WERI-Rb-1 (cell line): ENCODE results near the gene FBXW11.

ENCODE experiments used
- DNase-seq: peaks from one replicate; pipeline ENCODE4 v3.0.0-alpha.2; 2020
- H3K27ac ChIP-seq: fragments of 250-450 bp; sonication (Bioruptor Pico); 2 replicates; pipeline ENCODE4 v1.5.1; 2020; ENCODE audit warnings: mild to moderate bottlenecking, moderate library complexity
- H3K27me3 ChIP-seq: fragments of 250-450 bp; sonication (Bioruptor Pico); 2 replicates; pipeline ENCODE4 v1.5.1; 2021; ENCODE audit warnings: mild to moderate bottlenecking, low read depth, moderate library complexity; ENCODE audit not compliant: insufficient read depth, severe bottlenecking
- H3K36me3 ChIP-seq: fragments of 250-450 bp; sonication (Bioruptor Pico); 2 replicates; pipeline ENCODE4 v1.5.1; 2020; ENCODE audit warnings: mild to moderate bottlenecking, moderate library complexity
- H3K4me3 ChIP-seq: 2 replicates; pipeline ENCODE4 v1.5.1; 2011; ENCODE audit warnings: low read depth, mild to moderate bottlenecking, control low read depth, low read length
- H3K9me3 ChIP-seq: fragments of 250-450 bp; sonication (Bioruptor Pico); 2 replicates; pipeline ENCODE4 v1.5.1; 2021; ENCODE audit warnings: mild to moderate bottlenecking, moderate library complexity; ENCODE audit not compliant: severe bottlenecking
- TF ChIP-seq, protein P1 (sequence below): IDR thresholded peaks from 2 replicates; pipeline ENCODE4 v1.5.1; 2011; ENCODE audit warnings: low read depth, mild to moderate bottlenecking, control low read depth, inconsistent platforms, low read length

Gene FBXW11

DNA sequence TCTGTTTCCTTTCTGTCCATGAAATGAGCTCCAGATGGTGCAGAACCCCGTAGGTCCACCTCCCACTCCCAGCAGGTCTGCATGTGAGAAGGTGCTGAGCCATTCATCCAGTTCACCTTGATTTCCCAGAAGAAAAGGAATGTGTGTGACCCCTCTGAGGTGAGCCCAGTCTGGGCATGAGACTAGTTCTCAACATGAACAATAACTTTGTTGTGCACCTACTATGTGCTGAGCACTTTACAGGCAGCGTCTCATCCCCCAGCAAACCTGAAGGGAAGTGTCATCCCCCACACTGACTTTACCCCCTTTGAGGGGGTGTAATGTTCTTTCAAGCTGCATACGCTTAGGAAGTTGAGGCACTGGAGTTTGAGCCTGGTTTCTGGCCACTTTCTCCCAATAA, 159.4 kb downstream of the FBXW11 start:
- Histone ChIP-seq H3K36me3 (no peaks in the 10 kb centered on the region), H3K27ac (no peak overlapping the region), H3K27me3 (no peaks in the 10 kb centered on the region), H3K9me3 (no peaks in the 10 kb centered on the region), H3K4me3 (no peak overlapping the region)
- no peak for DNase-seq
- TF ChIP-seq, protein P1, sequence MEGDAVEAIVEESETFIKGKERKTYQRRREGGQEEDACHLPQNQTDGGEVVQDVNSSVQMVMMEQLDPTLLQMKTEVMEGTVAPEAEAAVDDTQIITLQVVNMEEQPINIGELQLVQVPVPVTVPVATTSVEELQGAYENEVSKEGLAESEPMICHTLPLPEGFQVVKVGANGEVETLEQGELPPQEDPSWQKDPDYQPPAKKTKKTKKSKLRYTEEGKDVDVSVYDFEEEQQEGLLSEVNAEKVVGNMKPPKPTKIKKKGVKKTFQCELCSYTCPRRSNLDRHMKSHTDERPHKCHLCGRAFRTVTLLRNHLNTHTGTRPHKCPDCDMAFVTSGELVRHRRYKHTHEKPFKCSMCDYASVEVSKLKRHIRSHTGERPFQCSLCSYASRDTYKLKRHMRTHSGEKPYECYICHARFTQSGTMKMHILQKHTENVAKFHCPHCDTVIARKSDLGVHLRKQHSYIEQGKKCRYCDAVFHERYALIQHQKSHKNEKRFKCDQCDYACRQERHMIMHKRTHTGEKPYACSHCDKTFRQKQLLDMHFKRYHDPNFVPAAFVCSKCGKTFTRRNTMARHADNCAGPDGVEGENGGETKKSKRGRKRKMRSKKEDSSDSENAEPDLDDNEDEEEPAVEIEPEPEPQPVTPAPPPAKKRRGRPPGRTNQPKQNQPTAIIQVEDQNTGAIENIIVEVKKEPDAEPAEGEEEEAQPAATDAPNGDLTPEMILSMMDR, result no peak

DNA sequence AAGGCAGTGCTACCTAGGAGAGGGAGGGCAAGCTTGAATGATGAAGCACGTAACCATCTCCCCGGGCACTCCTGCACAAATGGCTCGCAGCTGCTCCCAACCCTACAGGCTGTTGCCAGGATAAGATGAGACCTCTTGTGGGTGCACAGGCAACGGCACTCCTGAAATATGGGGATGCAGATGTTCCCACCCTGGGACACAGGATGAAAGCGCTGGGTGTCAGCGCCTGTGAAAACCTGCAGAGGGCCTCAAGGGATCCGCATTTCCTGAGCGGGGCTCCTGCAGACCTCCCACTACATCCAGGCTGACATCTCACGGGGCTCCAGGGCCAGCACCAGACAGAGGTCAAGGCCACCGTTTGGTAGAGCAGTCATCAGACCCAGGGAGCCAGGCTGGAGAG, 160.1 kb downstream of the FBXW11 start:
- Histone ChIP-seq H3K27me3 (no peaks in the 10 kb centered on the region), H3K9me3 (no peaks in the 10 kb centered on the region), H3K4me3 (no peak overlapping the region), H3K27ac (no peak overlapping the region), H3K36me3 (no peaks in the 10 kb centered on the region)
- no peak for DNase-seq
- TF ChIP-seq, protein P1, result no peak

DNA sequence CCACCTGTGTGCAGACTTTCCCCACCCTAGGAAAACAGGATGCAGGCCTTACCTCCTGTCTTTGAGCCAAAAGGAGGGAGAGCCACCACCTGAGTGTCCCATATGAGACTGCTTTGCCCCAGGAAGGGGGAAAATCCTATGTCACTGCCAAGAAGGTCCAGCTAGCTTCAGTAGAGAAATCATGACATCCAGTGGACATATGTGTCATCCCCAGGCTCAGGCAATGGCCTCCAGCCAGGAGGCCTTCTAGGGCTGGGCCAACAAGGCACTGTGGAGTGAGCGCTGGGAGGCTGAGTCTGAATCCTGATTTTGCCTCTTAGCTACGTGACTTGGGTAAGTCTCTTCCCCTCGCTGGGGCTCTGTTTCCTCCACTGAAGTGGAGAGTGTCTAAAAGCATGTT, 160.6 kb downstream of the FBXW11 start:
- DNase-seq, result no peak
- Histone ChIP-seq H3K27ac (no peak overlapping the region), H3K36me3 (no peaks in the 10 kb centered on the region), H3K4me3 (no peak overlapping the region), H3K9me3 (no peaks in the 10 kb centered on the region), H3K27me3 (no peaks in the 10 kb centered on the region)
- TF ChIP-seq, protein P1, result 0 out of 2 replicates have a peak, but pooled peaks have one; percentile 43

DNA sequence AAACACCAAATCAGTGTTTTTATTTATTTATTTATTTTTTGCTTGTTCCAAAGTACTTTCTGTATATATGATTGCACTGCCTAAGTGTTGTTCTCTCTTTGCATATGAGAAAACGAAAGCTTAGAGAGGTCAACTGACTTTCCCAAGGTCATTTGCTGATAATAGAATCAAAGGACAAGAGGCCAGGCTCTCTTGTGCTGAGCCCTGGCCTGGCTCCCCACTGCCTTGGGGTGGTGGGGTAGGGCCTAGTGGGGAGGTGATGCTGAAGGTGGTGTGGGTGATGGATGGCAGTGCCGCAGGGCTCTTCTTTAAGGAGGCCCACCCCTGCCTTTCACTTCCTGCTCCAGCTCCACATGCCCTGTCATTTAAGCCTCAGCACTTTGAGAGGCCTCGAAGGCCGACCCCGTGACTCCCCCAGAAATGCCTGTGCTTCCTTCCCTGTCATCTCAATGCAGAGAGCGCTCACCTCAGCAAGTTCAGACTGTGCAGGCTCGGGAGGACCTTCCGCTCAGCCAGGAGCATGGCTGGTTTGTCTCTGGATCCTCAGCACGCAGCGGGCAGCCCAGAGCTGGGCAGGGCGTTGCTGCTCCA, 161.3 kb downstream of the FBXW11 start:
- H3K27ac ChIP-seq, result no peak overlapping the region
- TF ChIP-seq, protein P1, result no peak
- no peaks in the 10 kb centered on the region for H3K9me3 ChIP-seq
- H3K4me3 ChIP-seq, result no peak overlapping the region
- no peaks in the 10 kb centered on the region for H3K27me3 ChIP-seq
- DNase-seq, result no peak
- no peaks in the 10 kb centered on the region for H3K36me3 ChIP-seq

DNA sequence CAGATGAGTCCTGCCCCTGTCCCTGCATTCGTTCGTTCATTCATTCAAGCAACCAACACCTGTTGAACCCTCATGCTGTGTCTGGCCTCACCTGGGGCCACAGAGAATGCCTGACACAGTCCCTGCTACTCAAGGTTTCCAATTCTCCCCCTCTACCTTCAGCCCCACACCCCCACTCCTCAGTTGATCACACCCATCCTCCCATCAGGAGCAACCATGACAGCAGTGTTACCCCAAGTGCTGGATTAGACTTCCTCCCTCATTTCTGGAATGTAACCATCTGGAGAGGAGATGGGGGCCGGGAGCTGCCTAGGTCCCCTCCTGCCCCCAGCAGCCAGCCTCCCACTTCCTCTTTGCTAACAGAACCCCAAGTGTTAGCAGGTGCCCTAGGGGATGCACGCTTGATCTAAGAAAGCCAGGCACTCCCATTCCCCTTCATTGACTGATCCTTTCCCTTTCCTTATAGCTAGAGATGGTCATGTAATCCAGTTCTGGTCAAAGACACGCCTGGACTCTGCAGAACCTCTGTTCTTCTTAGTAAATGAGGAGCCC, 163.6 kb downstream of the FBXW11 start:
- DNase-seq, result no peak
- H3K27me3 ChIP-seq, result no peaks in the 10 kb centered on the region
- no peak overlapping the region for H3K27ac ChIP-seq
- no peak overlapping the region for H3K4me3 ChIP-seq
- TF ChIP-seq, protein P1, result no peak
- no peaks in the 10 kb centered on the region for H3K36me3 ChIP-seq
- H3K9me3 ChIP-seq, result peaks cover 2% of the 10 kb centered on the region
